ENCODE results near the gene NR1D1.
A peak's percentile ranks its signal among the peaks of the same experiment; 100 is the strongest.

The NR1D1 gene

DNA sequence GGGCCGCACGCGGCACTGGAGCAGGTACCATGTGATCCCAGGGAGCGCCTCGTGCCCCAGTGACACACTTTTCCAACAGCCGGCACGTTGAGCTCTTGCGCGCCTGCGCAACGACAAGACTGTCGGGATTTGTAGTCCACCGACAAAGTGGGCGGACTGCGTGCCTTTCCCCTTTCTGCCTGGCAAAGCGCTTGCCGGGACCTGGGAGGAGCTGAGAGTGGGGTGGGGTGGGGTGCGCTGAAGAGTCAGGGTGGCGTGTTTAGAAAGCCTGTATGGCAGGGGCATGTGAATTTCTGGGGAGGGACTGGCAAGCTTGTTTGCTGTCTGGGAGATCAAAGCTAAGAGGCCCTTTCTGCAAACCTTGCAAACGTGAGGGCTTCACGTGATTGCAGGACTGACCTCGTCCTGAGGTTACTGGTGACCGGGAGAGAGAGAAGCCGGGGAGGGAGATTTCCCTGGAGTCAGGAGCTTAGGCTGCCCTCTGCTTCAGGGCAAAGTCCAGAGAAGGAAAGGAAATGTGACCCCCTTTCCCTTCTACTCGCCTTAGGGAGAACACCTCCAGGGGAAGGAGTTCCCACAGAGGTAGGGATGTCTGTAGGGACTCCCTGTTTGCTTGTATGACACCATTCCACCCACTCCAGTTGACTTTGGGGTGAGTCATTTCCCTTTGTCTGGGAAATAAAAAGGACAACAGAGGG, 429 bp upstream of the NR1D1 start:
- TF ChIP-seq Cebpa-rat (IDR thresholded peaks at IDR 0.05): no peak

GRCh38 chr17:40099619-40100418, 570 bp downstream of the NR1D1 start:
- Histone ChIP-seq H3K4me1 (peaks cover 74 to 91% (median 86%) of the 10 kb centered on the region in 10 experiments), H3K9ac (peak overlapping the region; percentile 76 to 91 (median 83)), H3K36me3 (peaks cover 0 to 17% (median 6%) of the 10 kb centered on the region in 11 experiments; a peak in 12 of 22 replicates), H3K4me3 (peak overlapping the region; percentile 66 to 82 (median 70)), H4K20me1 (peaks cover 0 to 3% (median 0%) of the 10 kb centered on the region in 11 experiments; a peak in 1 of 22 replicates), H3K27me3 (no peaks in the 10 kb centered on the region; a peak in 1 of 22 replicates), H3K9me3 (replicated peaks in 1 of 11) (no peaks in the 10 kb centered on the region), H3K4me2 (peak overlapping the region; percentile 94 to 100 (median 99)), H3K27ac (peak overlapping the region; percentile 90 to 98 (median 95))
- no peak for TF ChIP-seq Cebpa-rat (IDR thresholded peaks at IDR 0.05)

More for the DNA sequence above, 429 bp upstream of the NR1D1 start:
- H3K9ac ChIP-seq: peak overlapping the region; percentile 76 to 91 (median 83)
- peak overlapping the region; percentile 94 to 100 (median 99) for H3K4me2 ChIP-seq
- H3K9me3 ChIP-seq (replicated peaks in 1 of 11): no peaks in the 10 kb centered on the region
- H3K36me3 ChIP-seq: peaks cover 0 to 10% (median 4%) of the 10 kb centered on the region in 11 experiments; a peak in 5 of 22 replicates
- H3K4me3 ChIP-seq: peak overlapping the region; percentile 66 to 82 (median 70)
- no peaks in the 10 kb centered on the region; a peak in 1 of 22 replicates for H3K27me3 ChIP-seq
- peak overlapping the region; percentile 90 to 98 (median 95) for H3K27ac ChIP-seq
- no peaks in the 10 kb centered on the region for H4K20me1 ChIP-seq
- H3K4me1 ChIP-seq: peaks cover 74 to 91% (median 86%) of the 10 kb centered on the region in 10 experiments

- Histone ChIP-seq H3K4me3 (peak overlapping the region; percentile 66 to 82 (median 70)), H3K9me3 (replicated peaks in 1 of 11) (no peaks in the 10 kb centered on the region), H4K20me1 (peaks cover 0 to 7% (median 0%) of the 10 kb centered on the region in 11 experiments; a peak in 1 of 22 replicates), H3K4me2 (peak overlapping the region; percentile 98 to 100 (median 99)), H3K36me3 (peaks cover 0 to 25% (median 12%) of the 10 kb centered on the region in 11 experiments; a peak in 14 of 22 replicates), H3K9ac (peak overlapping the region; percentile 80 to 91 (median 85)), H3K27me3 (no peaks in the 10 kb centered on the region; a peak in 1 of 22 replicates), H3K27ac (peak overlapping the region; percentile 90 to 98 (median 95)), H3K4me1 (peaks cover 76 to 91% (median 87%) of the 10 kb centered on the region in 10 experiments)
- no peak for TF ChIP-seq Cebpa-rat (IDR thresholded peaks at IDR 0.05)
Measured at GRCh38 chr17:40098846-40099618, 1.4 kb downstream of the NR1D1 start.

DNA sequence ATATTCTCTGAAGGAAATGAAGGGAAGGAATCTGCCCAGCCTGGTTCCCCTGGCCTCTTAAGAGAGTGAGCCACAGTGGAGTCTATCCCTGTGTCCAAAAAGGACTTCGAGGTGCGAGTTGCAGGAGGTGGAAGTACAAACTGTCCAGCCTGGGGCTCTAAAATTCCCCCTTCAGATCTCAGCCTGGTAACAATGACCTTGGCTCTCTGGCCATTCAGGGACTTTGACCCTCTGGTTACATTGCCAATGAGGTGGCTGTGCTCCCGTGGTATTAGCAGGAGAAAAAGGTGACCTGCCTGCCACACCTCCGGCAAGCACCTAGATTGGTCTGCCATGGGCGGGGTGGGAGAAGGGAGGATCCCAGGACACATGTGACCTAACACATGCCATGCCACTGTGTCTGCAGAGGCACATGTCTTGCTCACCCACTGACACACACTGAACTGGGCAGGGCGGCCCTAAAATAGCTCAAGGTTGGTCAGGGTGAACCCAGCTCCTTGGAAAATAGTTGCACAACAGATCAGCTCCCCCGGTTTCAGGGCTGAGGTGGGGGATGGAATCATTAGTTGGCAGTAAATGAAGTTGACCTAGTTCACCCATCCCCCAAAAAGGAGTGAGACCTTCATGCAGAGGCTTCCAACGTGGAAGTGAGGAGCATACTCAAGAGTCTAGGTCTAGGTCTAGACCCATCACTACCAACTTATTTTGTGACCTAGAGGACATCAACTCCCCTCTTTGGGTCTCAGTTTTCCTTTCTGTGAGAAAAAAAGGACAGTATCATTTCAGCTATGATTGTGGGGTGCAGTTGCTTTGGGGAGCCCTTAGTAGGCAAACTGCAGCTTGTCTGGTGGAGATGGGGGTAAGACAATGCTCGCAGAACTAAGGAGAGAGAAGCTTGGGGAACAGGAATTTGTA, 2.2 kb downstream of the NR1D1 start:
- H3K9me3 ChIP-seq (replicated peaks in 1 of 11): no peaks in the 10 kb centered on the region
- TF ChIP-seq Cebpa-rat (IDR thresholded peaks at IDR 0.05): peak in 5 of 11 experiments; percentile 44 to 66 (median 54); a peak in 5 of 22 replicates
- H3K4me2 ChIP-seq: peak overlapping the region; percentile 95 to 100 (median 99)
- H3K27me3 ChIP-seq: no peaks in the 10 kb centered on the region
- H3K4me1 ChIP-seq: peaks cover 76 to 91% (median 87%) of the 10 kb centered on the region in 10 experiments
- peak overlapping the region; percentile 88 to 98 (median 95) for H3K27ac ChIP-seq
- H3K9ac ChIP-seq: peak overlapping the region; percentile 64 to 90 (median 83); a peak in 21 of 22 replicates
- H3K4me3 ChIP-seq: peak overlapping the region; percentile 29 to 65 (median 56); a peak in 19 of 20 replicates
- peaks cover 0 to 7% (median 0%) of the 10 kb centered on the region in 11 experiments; a peak in 1 of 22 replicates for H4K20me1 ChIP-seq
- H3K36me3 ChIP-seq: peaks cover 0 to 34% (median 20%) of the 10 kb centered on the region in 11 experiments; a peak in 15 of 22 replicates

DNA sequence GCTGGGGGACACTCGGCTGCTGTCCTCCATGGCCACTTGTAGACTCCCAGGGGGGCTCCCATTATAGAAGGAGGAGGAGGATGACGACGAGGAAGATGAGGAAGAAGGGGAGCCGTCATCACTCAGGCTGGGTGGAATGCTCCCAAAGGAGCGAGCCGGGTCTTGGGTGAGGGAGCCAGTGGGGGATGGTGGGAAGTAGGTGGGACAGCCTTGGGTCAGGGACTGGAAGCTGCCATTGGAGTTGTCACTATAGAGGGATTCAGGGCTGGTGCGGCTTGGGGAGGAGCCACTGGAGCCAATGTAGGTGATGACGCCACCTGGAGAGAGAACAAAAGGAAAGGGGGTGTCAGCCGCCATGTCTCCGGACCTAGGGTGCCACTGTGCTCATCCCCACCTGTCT, 3.3 kb downstream of the NR1D1 start:
- Histone ChIP-seq H3K27ac (peak overlapping the region; percentile 88 to 98 (median 95)), H3K4me1 (peaks cover 78 to 93% (median 92%) of the 10 kb centered on the region in 10 experiments), H3K4me2 (peak overlapping the region; percentile 95 to 100 (median 99)), H3K9ac (peak overlapping the region; percentile 80 to 90 (median 83)), H3K4me3 (peak overlapping the region; percentile 50 to 65 (median 56)), H3K36me3 (peaks cover 0 to 37% (median 22%) of the 10 kb centered on the region in 11 experiments; a peak in 15 of 22 replicates), H3K27me3 (no peaks in the 10 kb centered on the region), H4K20me1 (peaks cover 0 to 7% (median 0%) of the 10 kb centered on the region in 11 experiments; a peak in 1 of 22 replicates), H3K9me3 (replicated peaks in 1 of 11) (no peaks in the 10 kb centered on the region)
- no peak for TF ChIP-seq Cebpa-rat (IDR thresholded peaks at IDR 0.05)

DNA sequence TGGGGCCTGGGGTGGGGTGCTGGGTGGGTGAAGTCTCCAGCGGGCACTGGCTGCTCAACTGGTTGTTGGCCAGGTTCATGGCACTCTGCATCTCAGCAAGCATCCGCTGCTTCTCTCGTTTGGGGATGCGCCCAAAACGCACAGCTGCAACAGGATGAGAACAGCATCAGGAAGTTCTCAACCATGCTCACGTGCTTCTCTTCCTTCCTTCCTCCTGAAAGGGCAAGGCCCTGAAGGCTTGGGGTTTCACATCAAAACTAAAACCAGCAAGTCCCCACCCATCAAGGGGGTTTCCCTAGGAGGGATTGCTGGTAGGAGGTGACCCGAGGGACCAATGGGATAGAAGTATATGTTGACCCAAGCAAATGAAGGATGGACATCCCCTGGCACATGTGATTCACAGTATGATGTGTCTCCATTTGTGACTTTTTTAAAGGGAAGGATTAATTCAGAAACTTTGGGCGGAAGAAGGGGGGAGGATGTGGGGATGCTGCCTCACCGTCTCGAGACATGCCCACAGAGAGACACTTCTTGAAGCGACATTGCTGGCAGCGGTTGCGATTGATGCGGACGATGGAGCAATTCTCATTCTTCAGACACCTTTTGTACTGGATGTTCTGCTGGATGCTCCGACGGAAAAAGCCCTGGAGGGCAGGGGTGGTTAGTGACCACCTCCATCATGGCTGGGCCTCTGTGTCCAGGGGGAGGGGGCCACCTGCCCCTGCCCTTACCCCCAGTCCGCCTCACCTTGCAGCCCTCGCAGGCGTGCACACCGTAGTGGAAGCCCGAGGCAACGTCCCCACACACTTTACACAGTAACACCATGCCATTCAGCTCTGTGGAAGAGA, 4.2 kb downstream of the NR1D1 start:
- peaks cover 78 to 94% (median 92%) of the 10 kb centered on the region in 10 experiments for H3K4me1 ChIP-seq
- TF ChIP-seq Cebpa-rat (IDR thresholded peaks at IDR 0.05): peak in 6 of 11 experiments; percentile 46 to 91 (median 74); a peak in 11 of 22 replicates
- H3K4me2 ChIP-seq: peak overlapping the region; percentile 95 to 100 (median 99)
- peaks cover 0 to 37% (median 22%) of the 10 kb centered on the region in 11 experiments; a peak in 15 of 22 replicates for H3K36me3 ChIP-seq
- H3K9me3 ChIP-seq (replicated peaks in 1 of 11): no peaks in the 10 kb centered on the region
- H3K9ac ChIP-seq: peak overlapping the region; percentile 80 to 90 (median 83)
- H3K4me3 ChIP-seq: peak overlapping the region; percentile 50 to 65 (median 56)
- H3K27ac ChIP-seq: peak overlapping the region; percentile 88 to 98 (median 95)
- peaks cover 0 to 7% (median 0%) of the 10 kb centered on the region in 11 experiments; a peak in 1 of 22 replicates for H4K20me1 ChIP-seq
- H3K27me3 ChIP-seq: no peaks in the 10 kb centered on the region

All from BLaER1 treated with 17β-estradiol and CSF1 and Interleukin-3, amounts not matched to agents 10 nM and 100 nM (cell line).